ENCODE measurements around the gene CD48. TPM values are rescaled to one million over a fixed set of nuclear protein-coding genes. Genes with fewer than 3 reads are reported as not detected.
"Not testable (repeated sequence)": the region's sequence is repeated elsewhere in the genome, so short reads cannot be mapped to it uniquely, and the experiment has no call there.

Gene CD48
- total and polyA plus RNA-seq, 7 experiments from 2014 or later = 200 to 438 (median 353) TPM

- peaks cover 64 to 72% of the 10 kb centered on the region in 2 donors for H3K4me1 ChIP-seq (ENCODE audit: control insufficient read depth in 2 of 2, insufficient read depth in 2 of 2, low read length in 2 of 2)
- ChIA-PET POLR2A (interaction anchor here (0.7 to 4.3 kb wide), 10 partner anchors 9 to 91 kb away, joined by 3 to 18 read pairs (median 4); no protein-coding TSS in a partner anchor), CTCF (interaction anchor here (0.6 to 7.9 kb wide), 11 partner anchors 9 to 432 kb away, joined by 3 to 46 read pairs (median 6); no protein-coding TSS in a partner anchor)
- ATAC-seq (no peak), DNase-seq (no peak)
- H3K27ac ChIP-seq (ENCODE audit: low read depth, low read length) = peak overlapping the region; percentile 99
- no peaks in the 10 kb centered on the region for H3K9me3 ChIP-seq (ENCODE audit: control insufficient read depth in 2 of 3, low read length in 3 of 3)
- Mint-ChIP-seq H3K9me3 (no peaks in the 10 kb centered on the region), H3K4me3 (peak overlapping the region in 1 of 10 donors; percentile 83), H3K36me3 (peaks cover 12 to 37% (median 35%) of the 10 kb centered on the region in 5 donors), H3K4me1 (peaks cover 0 to 46% (median 41%) of the 10 kb centered on the region in 7 donors), H3K27ac (no peak overlapping the region), H3K27me3 (no peaks in the 10 kb centered on the region)
- H3K27me3 ChIP-seq (ENCODE audit: control insufficient read depth in 2 of 2, insufficient read depth in 2 of 2, low read length in 2 of 2) = no peaks in the 10 kb centered on the region
- H3K4me3 ChIP-seq (ENCODE audit: low read length) = peak overlapping the region; percentile 90
- intact Hi-C loops (cut with micrococcal nuclease) = loop anchor here in 1 of 2 donors (1.0 to 5.0 kb wide), 3 partner anchors 23 to 60 kb away; partner anchors contain the start of gene SLAMF1
- peaks cover 0 to 22% (median 0%) of the 10 kb centered on the region in 3 experiments for H3K36me3 ChIP-seq (ENCODE audit: control insufficient read depth in 2 of 3, insufficient read depth in 3 of 3, low read length in 3 of 3)
These were observed 4.9 kb downstream of the CD48 start for GRCh38 chr1:160706526-160707235.

- Histone ChIP-seq H3K27me3 (ENCODE audit: control insufficient read depth in 2 of 2, insufficient read depth in 2 of 2, low read length in 2 of 2) (no peaks in the 10 kb centered on the region), H3K36me3 (ENCODE audit: control insufficient read depth in 2 of 3, insufficient read depth in 3 of 3, low read length in 3 of 3) (peaks cover 0 to 17% (median 0%) of the 10 kb centered on the region in 3 experiments), H3K4me1 (ENCODE audit: control insufficient read depth in 2 of 2, insufficient read depth in 2 of 2, low read length in 2 of 2) (peaks cover 72 to 74% of the 10 kb centered on the region in 2 donors), H3K9me3 (ENCODE audit: control insufficient read depth in 2 of 3, low read length in 3 of 3) (no peaks in the 10 kb centered on the region), H3K27ac (ENCODE audit: low read depth, low read length) (peak overlapping the region; percentile 99), H3K4me3 (ENCODE audit: low read length) (no peak overlapping the region)
- peaks cover 0 to 54% (median 46%) of the 10 kb centered on the region in 7 donors for H3K4me1 Mint-ChIP-seq
- peak overlapping the region in 5 of 9 donors; percentile 24 to 91 (median 81) for H3K27ac Mint-ChIP-seq
- POLR2A ChIA-PET = interaction anchor here (0.7 to 4.3 kb wide), 3 partner anchors 15 to 92 kb away, joined by 3 to 18 read pairs (median 4); no protein-coding TSS in a partner anchor
- intact Hi-C loops (cut with micrococcal nuclease) = loop anchor here in 1 of 2 donors (2.0 to 5.0 kb wide), 2 partner anchors 33 to 59 kb away; partner anchors contain the start of gene SLAMF1
- CTCF ChIA-PET = interaction anchor here (0.5 to 7.9 kb wide), 3 partner anchors 19 to 248 kb away, joined by 3 to 46 read pairs (median 5); no protein-coding TSS in a partner anchor
- H3K9me3 Mint-ChIP-seq = no peaks in the 10 kb centered on the region
- no peaks in the 10 kb centered on the region for H3K27me3 Mint-ChIP-seq
- no peak for ATAC-seq
- no peak for DNase-seq
- peak overlapping the region in 1 of 10 donors; percentile 83 for H3K4me3 Mint-ChIP-seq
- H3K36me3 Mint-ChIP-seq = peaks cover 12 to 37% (median 35%) of the 10 kb centered on the region in 5 donors
These were observed 5.9 kb downstream of the CD48 start for GRCh38 chr1:160705742-160706141.

- Histone ChIP-seq H3K27ac (ENCODE audit: low read depth, low read length) (peak overlapping the region; percentile 99), H3K36me3 (ENCODE audit: control insufficient read depth in 2 of 3, insufficient read depth in 3 of 3, low read length in 3 of 3) (peaks cover 0 to 17% (median 0%) of the 10 kb centered on the region in 3 experiments), H3K4me1 (ENCODE audit: control insufficient read depth in 2 of 2, insufficient read depth in 2 of 2, low read length in 2 of 2) (peaks cover 74 to 77% of the 10 kb centered on the region in 2 donors), H3K4me3 (ENCODE audit: low read length) (peak overlapping the region; percentile 5)
- H3K4me1 Mint-ChIP-seq = peaks cover 0 to 59% (median 49%) of the 10 kb centered on the region in 7 donors
- intact Hi-C loops (cut with micrococcal nuclease) = loop anchor here in 1 of 2 donors (5.0 kb wide), 1 partner anchor 33 kb away; no protein-coding TSS in a partner anchor
- peak overlapping the region in 1 of 10 donors; percentile 83 for H3K4me3 Mint-ChIP-seq
- peak overlapping the region in 5 of 9 donors; percentile 24 to 91 (median 81) for H3K27ac Mint-ChIP-seq
- DNase-seq; H3K27me3 ChIP-seq (ENCODE audit: control insufficient read depth in 2 of 2, insufficient read depth in 2 of 2, low read length in 2 of 2); POLR2A ChIA-PET; H3K9me3 ChIP-seq (ENCODE audit: control insufficient read depth in 2 of 3, low read length in 3 of 3); H3K27me3 Mint-ChIP-seq; H3K9me3 Mint-ChIP-seq: not testable (repeated sequence)
- H3K36me3 Mint-ChIP-seq = peaks cover 12 to 37% (median 33%) of the 10 kb centered on the region in 5 donors
- ATAC-seq = peak; percentile 51
- CTCF ChIA-PET = interaction anchor here (0.5 to 7.9 kb wide), 3 partner anchors 20 to 248 kb away, joined by 3 to 46 read pairs (median 4); no protein-coding TSS in a partner anchor
These were observed 6.4 kb downstream of the CD48 start for GRCh38 chr1:160705212-160705621.

DNA sequence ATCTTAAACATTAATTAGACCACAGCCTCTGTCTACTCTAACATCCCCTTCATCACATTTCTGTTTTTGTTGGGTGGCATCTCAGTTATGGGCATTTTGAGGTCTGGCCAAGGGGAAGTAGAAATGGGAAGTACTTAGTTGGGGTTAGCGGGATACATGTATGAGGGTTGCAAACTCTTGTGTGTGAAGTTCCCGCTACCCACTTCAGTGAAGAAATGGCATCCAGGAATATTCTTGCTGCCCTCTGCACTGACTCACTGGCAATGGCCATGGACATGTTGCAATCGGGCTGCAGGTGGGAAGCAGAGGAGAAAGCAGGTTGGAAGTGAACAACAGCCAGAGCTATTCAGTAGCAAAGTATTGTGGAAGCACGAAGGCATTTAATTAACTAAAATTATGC, 7.4 kb downstream of the CD48 start:
- no peaks in the 10 kb centered on the region for H3K9me3 ChIP-seq (ENCODE audit: control insufficient read depth in 2 of 3, low read length in 3 of 3)
- peaks cover 0 to 17% (median 0%) of the 10 kb centered on the region in 3 experiments for H3K36me3 ChIP-seq (ENCODE audit: control insufficient read depth in 2 of 3, insufficient read depth in 3 of 3, low read length in 3 of 3)
- peak overlapping the region; percentile 99 for H3K27ac ChIP-seq (ENCODE audit: low read depth, low read length)
- H3K9me3 Mint-ChIP-seq = no peaks in the 10 kb centered on the region
- H3K4me3 Mint-ChIP-seq = peak overlapping the region in 4 of 10 donors; percentile 43 to 69 (median 67)
- H3K27me3 ChIP-seq (ENCODE audit: control insufficient read depth in 2 of 2, insufficient read depth in 2 of 2, low read length in 2 of 2) = no peaks in the 10 kb centered on the region
- H3K36me3 Mint-ChIP-seq = peaks cover 12 to 37% (median 33%) of the 10 kb centered on the region in 5 donors
- peaks cover 2 to 66% (median 51%) of the 10 kb centered on the region in 7 donors for H3K4me1 Mint-ChIP-seq
- peak overlapping the region; percentile 7 for H3K4me3 ChIP-seq (ENCODE audit: low read length)
- intact Hi-C loops (cut with micrococcal nuclease) = no loop called here
- peak overlapping the region in 5 of 9 donors; percentile 19 to 86 (median 81) for H3K27ac Mint-ChIP-seq
- ChIA-PET CTCF (interaction anchor here (1.2 to 7.9 kb wide), 4 partner anchors 21 to 86 kb away, joined by 4 to 46 read pairs (median 6); no protein-coding TSS in a partner anchor), POLR2A (interaction anchor here (0.7 to 2.4 kb wide), 3 partner anchors 20 to 59 kb away, joined by 3 to 17 read pairs (median 3); no protein-coding TSS in a partner anchor)
- H3K27me3 Mint-ChIP-seq = no peaks in the 10 kb centered on the region
- H3K4me1 ChIP-seq (ENCODE audit: control insufficient read depth in 2 of 2, insufficient read depth in 2 of 2, low read length in 2 of 2) = peaks cover 69 to 79% of the 10 kb centered on the region in 2 donors
- ATAC-seq (peak; percentile 54), DNase-seq (no peak)

DNA sequence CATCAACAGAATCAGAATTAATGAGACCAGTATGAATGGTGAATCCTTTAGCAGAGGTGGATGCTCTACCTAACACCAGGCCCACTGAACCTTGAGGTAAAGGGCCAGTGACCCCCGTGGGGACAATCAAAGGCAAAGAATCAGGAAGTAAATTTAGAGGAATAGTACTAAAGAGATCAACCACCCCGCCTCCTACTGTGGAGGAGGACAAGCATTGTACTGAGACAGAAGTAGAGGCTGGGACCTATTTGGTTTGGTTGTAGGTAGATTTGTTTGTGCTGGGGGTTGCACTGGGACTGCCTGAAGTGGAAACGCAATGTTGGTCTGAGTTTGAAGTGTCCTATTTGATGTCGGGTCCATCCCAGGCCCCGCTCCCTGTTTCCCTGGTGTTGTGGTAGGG, 9.5 kb downstream of the CD48 start:
- Mint-ChIP-seq H3K27ac (peak overlapping the region in 6 of 9 donors; percentile 44 to 88 (median 82)), H3K4me1 (peaks cover 21 to 87% (median 55%) of the 10 kb centered on the region in 7 donors), H3K27me3 (no peaks in the 10 kb centered on the region), H3K4me3 (peak overlapping the region in 7 of 10 donors; percentile 41 to 73 (median 57)), H3K36me3 (peaks cover 12 to 37% (median 33%) of the 10 kb centered on the region in 5 donors), H3K9me3 (no peaks in the 10 kb centered on the region)
- H3K4me1 ChIP-seq (ENCODE audit: control insufficient read depth in 2 of 2, insufficient read depth in 2 of 2, low read length in 2 of 2) = peaks cover 52 to 61% of the 10 kb centered on the region in 2 donors
- ChIA-PET POLR2A (interaction anchor here (1.2 to 1.8 kb wide), 2 partner anchors 9 to 74 kb away, joined by 3 to 7 read pairs; partner anchors contain the start of gene CD48), CTCF (interaction anchor here (2.1 to 7.9 kb wide), 2 partner anchors 20 to 23 kb away, joined by 7 to 46 read pairs; no protein-coding TSS in a partner anchor)
- no peak for DNase-seq
- H3K27me3 ChIP-seq (ENCODE audit: control insufficient read depth in 2 of 2, insufficient read depth in 2 of 2, low read length in 2 of 2) = no peaks in the 10 kb centered on the region
- peaks cover 0 to 17% (median 0%) of the 10 kb centered on the region in 3 experiments for H3K36me3 ChIP-seq (ENCODE audit: control insufficient read depth in 2 of 3, insufficient read depth in 3 of 3, low read length in 3 of 3)
- no peak overlapping the region for H3K27ac ChIP-seq (ENCODE audit: low read depth, low read length)
- H3K9me3 ChIP-seq (ENCODE audit: control insufficient read depth in 2 of 3, low read length in 3 of 3) = no peaks in the 10 kb centered on the region
- ATAC-seq = no peak
- no peak overlapping the region for H3K4me3 ChIP-seq (ENCODE audit: low read length)
- intact Hi-C loops (cut with micrococcal nuclease) = no loop called here

DNA sequence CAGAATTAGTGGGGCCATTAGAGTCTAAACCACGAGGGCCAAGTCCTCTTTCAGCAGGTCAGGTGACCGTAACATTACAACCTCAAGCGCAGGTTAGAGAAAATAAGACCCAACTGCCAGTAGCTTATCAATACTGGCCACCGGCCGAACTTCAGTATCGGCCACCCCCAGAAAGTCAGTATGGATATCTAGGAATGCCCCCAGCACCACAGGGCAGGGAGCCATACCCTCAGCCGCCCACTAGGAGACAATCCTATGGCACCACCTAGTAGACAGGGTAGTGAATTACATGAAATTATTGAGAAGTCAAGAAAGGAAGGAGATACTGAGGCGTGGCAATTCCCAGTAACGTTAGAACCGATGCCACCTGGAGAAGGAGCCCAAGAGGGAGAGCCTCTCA, 19.2 kb downstream of the CD48 start:
- Mint-ChIP-seq H3K4me1 (peaks cover 55 to 89% (median 77%) of the 10 kb centered on the region in 7 donors), H3K4me3 (peak overlapping the region in 7 of 10 donors; percentile 14 to 61 (median 35)), H3K27ac (peak overlapping the region; percentile 0 to 92 (median 82)), H3K36me3 (peaks cover 4 to 33% (median 20%) of the 10 kb centered on the region in 5 donors)
- H3K9me3 ChIP-seq (ENCODE audit: control insufficient read depth in 2 of 3, low read length in 3 of 3); H3K4me3 ChIP-seq (ENCODE audit: low read length); H3K9me3 Mint-ChIP-seq; H3K27me3 Mint-ChIP-seq; H3K36me3 ChIP-seq (ENCODE audit: control insufficient read depth in 2 of 3, insufficient read depth in 3 of 3, low read length in 3 of 3); DNase-seq; ATAC-seq; H3K27me3 ChIP-seq (ENCODE audit: control insufficient read depth in 2 of 2, insufficient read depth in 2 of 2, low read length in 2 of 2): not testable (repeated sequence)
- POLR2A ChIA-PET = interaction anchor here (0.8 kb wide), 1 partner anchor 115 kb away, joined by 3 read pairs; no protein-coding TSS in a partner anchor
- intact Hi-C loops (cut with micrococcal nuclease) = loop anchor here in 1 of 2 donors (1.0 kb wide), 1 partner anchor 11 kb away; no protein-coding TSS in a partner anchor
- Histone ChIP-seq H3K4me1 (ENCODE audit: control insufficient read depth in 2 of 2, insufficient read depth in 2 of 2, low read length in 2 of 2) (peaks cover 9 to 25% of the 10 kb centered on the region in 2 donors), H3K27ac (ENCODE audit: low read depth, low read length) (peak overlapping the region; percentile 21)
- CTCF ChIA-PET = interaction anchor here (0.7 to 1.5 kb wide), 9 partner anchors 8 to 84 kb away, joined by 3 to 6 read pairs (median 3); partner anchors contain the start of gene CD48
